HepG2 (cell line): ENCODE data around the gene PSORS1C2. TPM values are rescaled to one million over a fixed set of nuclear protein-coding genes. Genes with fewer than 3 reads are reported as not detected.

Experiments
- ATAC-seq: fragments of 200-7000 bp; cut with Tn5 transposase; 3 replicates; pipeline ENCODE4 v1.9.1; 2020; ENCODE audit warnings: mild to moderate bottlenecking, moderate library complexity
- BruUV-seq: library from RNA; stranded (reverse); fragments of 400-500 nt; replicated peaks from 2 replicates; lab custom pipeline; 2021; lab: Mats Ljungman, UMichigan
- CTCF ChIA-PET: fragments of 300-600 bp; formaldehyde crosslinking; extraction: SDS; loops from one replicate; lab custom pipeline; 2021; ENCODE audit warnings: low total read pairs, inconsistent platforms, low intra/inter-chr PET ratio; lab: Yijun Ruan, JAX
- POLR2A ChIA-PET: fragments of 350-600 bp; sonication (Branson Sonifier 250); formaldehyde crosslinking; loops from one replicate; lab custom pipeline; 2020; ENCODE audit warnings: antibody characterized with exemption, inconsistent platforms; lab: Yijun Ruan, JAX
- DNase-seq: peaks from one replicate; pipeline ENCODE4 v3.0.0-alpha.2; 2015; ENCODE audit warnings: low spot score
- FAIRE-seq: peaks from 3 replicates; lab custom pipeline; 2011; peaks lifted over from hg19 to GRCh38; lab: Jason Lieb, UNC
- H2AFZ ChIP-seq: one replicate; pipeline ENCODE4 v1.6.1; 2011; ENCODE audit warnings: low read length, inconsistent platforms
- H3K27ac ChIP-seq: fragments of 300-600 bp; 3 replicates; pipeline ENCODE4 v1.8.0; 2011; ENCODE audit warnings: mixed run types, mild to moderate bottlenecking, mixed read lengths, low read length, inconsistent platforms; ENCODE audit not compliant: insufficient read depth; ENCODE audit errors: extremely low read length
- H3K27me3 ChIP-seq, 2 experiments: fragments of 200-600 bp in 1 of 2; 2 replicates in 1 of 2; 3 replicates in 1 of 2; pipeline versions ENCODE4 v1.6.0 to v1.8.0; 2011; ENCODE audit warnings: low read length in 2 of 2, mild to moderate bottlenecking in 2 of 2, moderate library complexity in 2 of 2, inconsistent platforms in 1 of 2; ENCODE audit not compliant: insufficient read depth in 2 of 2, control insufficient read depth in 1 of 2
- H3K36me3 ChIP-seq, 2 experiments: fragments of 200-600 bp in 1 of 2; replicated peaks in 1 of 2; 2 replicates in 1 of 2; 3 replicates in 1 of 2; pipeline versions ENCODE4 v1.5.1 to v1.8.0; 2011; ENCODE audit warnings: low read length in 2 of 2, inconsistent platforms in 1 of 2; ENCODE audit not compliant: insufficient read depth in 2 of 2, control insufficient read depth in 1 of 2
- H3K4me1 ChIP-seq: 2 replicates; pipeline ENCODE4 v1.5.1; 2012; ENCODE audit warnings: low read length, inconsistent platforms; ENCODE audit not compliant: insufficient read depth
- H3K4me2 ChIP-seq: 2 replicates; pipeline ENCODE4 v1.6.0; 2011; ENCODE audit warnings: low read depth, low read length, inconsistent platforms
- H3K4me3 ChIP-seq, 3 experiments: fragments of 200-600 bp in 1 of 3; sonication (generic), shearing (Covaris generic) in 1 of 3; replicated peaks in 1 of 3; 2 replicates each; pipeline ENCODE4 v1.5.1; 2011 to 2016; ENCODE audit warnings: low read length in 3 of 3, inconsistent platforms in 2 of 3, low read depth in 2 of 3, mild to moderate bottlenecking in 2 of 3, control low read depth in 1 of 3, mixed read lengths in 1 of 3; ENCODE audit not compliant: insufficient read depth in 1 of 3
- H3K79me2 ChIP-seq: one replicate; pipeline ENCODE4 v1.6.1; 2011; ENCODE audit warnings: low read length, inconsistent platforms; ENCODE audit not compliant: insufficient read depth
- H3K9ac ChIP-seq: 2 replicates; pipeline ENCODE4 v1.6.0; 2011; ENCODE audit warnings: mild to moderate bottlenecking, low read depth, low read length, inconsistent platforms; ENCODE audit not compliant: insufficient read depth
- H3K9me3 ChIP-seq: 2 replicates; pipeline ENCODE4 v1.5.1; 2012; ENCODE audit warnings: mild to moderate bottlenecking, low read length
- H4K20me1 ChIP-seq: 2 replicates; pipeline ENCODE4 v1.6.0; 2011; ENCODE audit warnings: inconsistent platforms, mild to moderate bottlenecking, low read length, moderate library complexity; ENCODE audit not compliant: insufficient read depth
- CHD4 ChIP-seq: fragments of 200-600 bp; sonication (generic); IDR thresholded peaks from 2 replicates; pipeline ENCODE4 v1.7.0; 2017; ENCODE audit warnings: mild to moderate bottlenecking, low read length, borderline replicate concordance
- CREB1 ChIP-seq, 2 experiments: fragments of 450-650 bp in 1 of 2; IDR thresholded peaks; 2 replicates each; pipeline ENCODE4 v1.6.1; 2016 to 2017; ENCODE audit warnings: control low read depth in 1 of 2, mild to moderate bottlenecking in 1 of 2, missing compliant biosample characterization in 1 of 2, missing genetic modification characterization in 1 of 2
- ERF ChIP-seq: IDR thresholded peaks from 2 replicates; pipeline ENCODE4 v1.6.1; 2018; ENCODE audit warnings: missing biosample characterization, missing genetic modification reagents
- GTF2F1 ChIP-seq: fragments of 150-350 bp; IDR thresholded peaks from 2 replicates; pipeline ENCODE4 v1.6.1; 2014; ENCODE audit warnings: low read length
- ZKSCAN5 ChIP-seq: sonication (generic); formaldehyde crosslinking; IDR thresholded peaks from 2 replicates; pipeline ENCODE4 v1.5.1; 2020; ENCODE audit warnings: mild to moderate bottlenecking, missing genetic modification reagents
- ZNF83 ChIP-seq: sonication (generic); formaldehyde crosslinking; IDR thresholded peaks from 2 replicates; pipeline ENCODE4 v1.4.0; 2020; ENCODE audit warnings: missing genetic modification reagents, mild to moderate bottlenecking, borderline replicate concordance
- WGBS: methylation state at CpG from one replicate; pipeline ENCODE4 v1.1.6; 2017; ENCODE audit warnings: low lambda C conversion rate; 5-methylcytosine and 5-hydroxymethylcytosine counted together
- in situ Hi-C: cut with HindIII; loops from 2 replicates; pipeline ENCODE4 v1.10.0; 2017; ENCODE audit warnings: low pct_unique_long_range_greater_than_20kb; ENCODE audit not compliant: extremely low pct_ligation_motif_present
- intact Hi-C: fragments of 100-400 bp; cut with micrococcal nuclease; formaldehyde crosslinking; loops from one replicate; pipeline ENCODE4 v1.10.0; 2022; ENCODE audit not compliant: unreplicated experiment
- polyA plus RNA-seq, 8 experiments: library from polyadenylated mRNA; depleted of rRNA in 3 of 8; stranded (reverse) in 7 of 8; unstranded in 1 of 8; fragments of >200 nt; fragmentation: Illumina TruSeq in 4 of 8; extraction: Trizol in 4 of 8; gene quantifications; 2 replicates each; pipeline versions ENCODE4 v1.2.1 to v1.2.3, GENCODE V29; 2011 to 2016; ENCODE audit warnings: low read depth in 4 of 8, missing spikeins in 1 of 8, mixed read lengths in 1 of 8; ENCODE audit not compliant: insufficient read depth in 1 of 8
- total RNA-seq, 5 experiments: library from RNA; depleted of rRNA; stranded (reverse); fragments of >200 nt; fragmentation: Illumina TruSeq; extraction: Trizol; gene quantifications; 2 replicates each; pipeline ENCODE4 v1.2.3, GENCODE V29; 2016; ENCODE audit warnings: low read depth in 1 of 5
- TF ChIP-seq, protein P1 (sequence below): sonication (generic); formaldehyde crosslinking; IDR thresholded peaks from 2 replicates; pipeline ENCODE4 v1.8.0; 2022; ENCODE audit warnings: mild to moderate bottlenecking, missing genetic modification reagents

The PSORS1C2 gene
- total and polyA plus RNA-seq, 2 of the 13 experiments (the other 11 are each of a cell fraction or from before 2014, with no cell fraction given), result not detected

DNA sequence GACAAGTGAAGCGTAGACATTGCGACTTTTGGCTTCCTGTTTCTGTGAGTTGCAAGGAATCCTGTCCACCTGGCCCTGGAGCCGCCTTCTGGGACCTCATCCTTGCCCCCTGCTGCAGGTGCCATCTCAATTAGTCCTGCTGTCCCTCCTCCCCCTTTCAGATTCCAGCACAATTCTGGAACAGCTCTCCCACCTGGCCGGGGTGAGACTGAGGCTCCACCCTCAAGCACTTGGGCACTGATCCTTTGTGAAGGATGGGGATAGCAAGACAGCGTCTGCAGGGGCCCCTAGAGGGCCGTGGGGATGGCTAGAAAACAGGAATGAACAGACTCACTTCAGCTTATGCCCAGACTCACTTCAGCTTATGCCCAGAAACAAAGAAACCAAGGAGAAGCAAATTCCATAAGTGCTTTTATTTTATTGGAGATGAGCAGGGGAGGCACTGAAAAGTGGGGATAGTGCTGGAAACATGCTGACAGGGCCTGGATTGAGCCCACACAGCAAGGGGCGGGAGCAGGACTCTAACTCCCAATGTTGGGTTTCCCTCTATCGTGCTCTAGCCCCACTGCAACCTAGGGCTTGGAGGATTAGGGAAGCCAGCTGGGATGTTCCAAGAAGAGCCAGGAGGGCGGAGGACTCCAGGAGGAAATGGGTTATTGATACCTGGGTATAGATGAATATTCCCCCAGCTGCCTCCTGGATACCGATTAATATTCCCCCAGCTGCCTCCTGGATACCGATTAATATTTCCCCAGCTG lies 27.9 kb downstream of the PSORS1C2 start:
- no TSS peak for BruUV-seq
- no peaks in the 10 kb centered on the region for H3K36me3 ChIP-seq
- WGBS, result 19% methylated on average over 11 of the region's 11 CpGs
- FAIRE-seq (no peak), DNase-seq (no peak)
- TF ChIP-seq ERF (CRISPR knock-in tag), result no peak
- no peak for TF ChIP-seq CHD4
- no peak for TF ChIP-seq ZKSCAN5 (CRISPR knock-in tag)
- TF ChIP-seq, protein P1, sequence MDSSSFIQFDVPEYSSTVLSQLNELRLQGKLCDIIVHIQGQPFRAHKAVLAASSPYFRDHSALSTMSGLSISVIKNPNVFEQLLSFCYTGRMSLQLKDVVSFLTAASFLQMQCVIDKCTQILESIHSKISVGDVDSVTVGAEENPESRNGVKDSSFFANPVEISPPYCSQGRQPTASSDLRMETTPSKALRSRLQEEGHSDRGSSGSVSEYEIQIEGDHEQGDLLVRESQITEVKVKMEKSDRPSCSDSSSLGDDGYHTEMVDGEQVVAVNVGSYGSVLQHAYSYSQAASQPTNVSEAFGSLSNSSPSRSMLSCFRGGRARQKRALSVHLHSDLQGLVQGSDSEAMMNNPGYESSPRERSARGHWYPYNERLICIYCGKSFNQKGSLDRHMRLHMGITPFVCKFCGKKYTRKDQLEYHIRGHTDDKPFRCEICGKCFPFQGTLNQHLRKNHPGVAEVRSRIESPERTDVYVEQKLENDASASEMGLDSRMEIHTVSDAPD (CRISPR knock-in tag), result no peak
- TF ChIP-seq CREB1 (IDR thresholded peaks at IDR 0.05), result no peak
- TF ChIP-seq CREB1 (CRISPR knock-in tag; IDR thresholded peaks at IDR 0.05), result no peak
- no peak for TF ChIP-seq ZNF83 (CRISPR knock-in tag)
- TF ChIP-seq GTF2F1, result no peak
- TF ChIP-seq, all 625 proteins: peak for 0
- H3K4me3 ChIP-seq, result no peak overlapping the region
- ChIA-PET CTCF (no interaction called here), POLR2A (no interaction called here)
- in situ Hi-C loops, result no loop called here
- H3K9ac ChIP-seq, result no peak overlapping the region
- intact Hi-C loops, result no loop called here
- H3K4me2 ChIP-seq, result no peak overlapping the region
- no peak overlapping the region for H3K27ac ChIP-seq
- H2AFZ ChIP-seq, result no peak overlapping the region
- H3K27me3 ChIP-seq, result peaks cover 5 to 59% of the 10 kb centered on the region in 2 experiments; a peak in 4 of 5 replicates
- H3K79me2 ChIP-seq, result no peaks in the 10 kb centered on the region
- H3K4me1 ChIP-seq, result peaks cover 9% of the 10 kb centered on the region; the same call in 1 of the 2 replicates
- no peaks in the 10 kb centered on the region for H4K20me1 ChIP-seq
- no peak for ATAC-seq
- no peaks in the 10 kb centered on the region for H3K9me3 ChIP-seq
